Sigmoid colon (tissue), 7 donors: Measurements from ENCODE around the gene CDH24. TPM values are rescaled to one million over a fixed set of nuclear protein-coding genes. Genes with fewer than 3 reads are reported as not detected.
A peak's percentile ranks its signal among the peaks of the same experiment; 100 is the strongest.

Experiments
- DNase-seq: peaks from one replicate; pipeline ENCODE4 v3.0.0-alpha.2; 2019
- H3K27ac ChIP-seq, 4 donors: fragments of 200-600 bp; sonication (generic); one replicate each; pipeline ENCODE4 v1.5.1; 2016 to 2019; ENCODE audit warnings: mild to moderate bottlenecking in 1 of 4
- H3K27me3 ChIP-seq, 3 donors: fragments of 200-600 bp; sonication (generic); one replicate each; pipeline ENCODE4 v1.5.1; 2019; ENCODE audit warnings: mild to moderate bottlenecking in 1 of 3
- H3K36me3 ChIP-seq, 4 donors: fragments of 200-600 bp; sonication (generic); one replicate each; pipeline ENCODE4 v1.5.1; 2016 to 2019
- H3K4me1 ChIP-seq, 4 donors: fragments of 200-600 bp; sonication (generic); one replicate each; pipeline ENCODE4 v1.5.1; 2017 to 2019
- H3K4me3 ChIP-seq, 4 donors: fragments of 200-600 bp; sonication (generic); one replicate each; pipeline ENCODE4 v1.5.1; 2017 to 2019; ENCODE audit warnings: mild to moderate bottlenecking in 2 of 4, moderate library complexity in 1 of 4
- H3K9me3 ChIP-seq, 4 donors: fragments of 200-600 bp in 3 of 4; sonication (generic) in 3 of 4; one replicate each; pipeline versions ENCODE4 v1.5.1 to v1.6.1; 2013 to 2019
- CTCF ChIP-seq, 4 experiments: fragments of 450-650 bp in 3 of 4; fragments of 200-600 bp in 1 of 4; IDR thresholded peaks; one replicate each; pipeline ENCODE4 v1.5.1; 2016 to 2019; ENCODE audit warnings: antibody characterized with exemption in 4 of 4, mild to moderate bottlenecking in 3 of 4, moderate library complexity in 2 of 4
- EP300 ChIP-seq, 4 donors: sonication (generic); formaldehyde crosslinking; IDR thresholded peaks; one replicate each; pipeline ENCODE4 v1.6.1; 2017; ENCODE audit warnings: antibody characterized with exemption in 4 of 4
- POLR2A ChIP-seq, 2 donors: fragments of 450-650 bp; IDR thresholded peaks; one replicate each; pipeline ENCODE4 v1.6.1; 2016; ENCODE audit warnings: antibody characterized with exemption in 2 of 2, mild to moderate bottlenecking in 2 of 2, moderate library complexity in 2 of 2
- POLR2AphosphoS5 ChIP-seq, 4 donors: sonication (generic); formaldehyde crosslinking; IDR thresholded peaks; one replicate each; pipeline ENCODE4 v1.6.1; 2017; ENCODE audit warnings: antibody characterized with exemption in 4 of 4
- WGBS, 2 donors: extraction: QIAGEN DNeasy Blood & Tissue Kit; methylation state at CpG; one replicate each; pipeline ENCODE4 v1.1.7; 2013; 5-methylcytosine and 5-hydroxymethylcytosine counted together
- intact Hi-C: fragments of 100-400 bp; cut with DNase I; formaldehyde crosslinking; loops from one replicate; pipeline ENCODE4 v1.15.1; 2023
- polyA plus RNA-seq, 3 donors: library from polyadenylated mRNA; stranded (reverse); fragments of 200-250 nt; gene quantifications; one replicate each; pipeline ENCODE4 v1.2.3, GENCODE V29; 2013
- total RNA-seq, 4 donors: library from RNA; depleted of rRNA; stranded (reverse); fragments of >200 nt; gene quantifications; one replicate each; pipeline ENCODE4 v1.1.0, GENCODE V29; 2016
- donor health status: healthy with polysubstance abuse.
- donor health status: Bipolar disorder and iron deficiency.
- donor health status: healthy.

CDH24 gene
- total and polyA plus RNA-seq, 7 donors, result 0.46 to 7.5 (median 2.1) TPM

GRCh38 chr14:23066855-23067744, 9.8 kb upstream of the CDH24 start:
- TF ChIP-seq EP300 (IDR thresholded peaks at IDR 0.05) (no peak), POLR2A (IDR thresholded peaks at IDR 0.05) (no peak), CTCF (IDR thresholded peaks at IDR 0.05) (no peak)
- intact Hi-C loops, result no loop called here
- H3K27me3 ChIP-seq, result no peaks in the 10 kb centered on the region
- H3K27ac ChIP-seq, result no peak overlapping the region
- no peak overlapping the region for H3K4me3 ChIP-seq
- peaks cover 0 to 43% (median 36%) of the 10 kb centered on the region in 4 donors for H3K4me1 ChIP-seq
- no peak for DNase-seq
- peaks cover 22 to 70% (median 53%) of the 10 kb centered on the region in 4 donors for H3K36me3 ChIP-seq
- WGBS, 2 donors, result 90 to 92% methylated on average over 23 of the region's 23 CpGs
- H3K9me3 ChIP-seq, result no peaks in the 10 kb centered on the region

GRCh38 chr14:23066368-23066767, 9.0 kb upstream of the CDH24 start:
- DNase-seq, result no peak
- intact Hi-C loops, result no loop called here
- Histone ChIP-seq H3K4me3 (no peak overlapping the region), H3K4me1 (peaks cover 0 to 40% (median 33%) of the 10 kb centered on the region in 4 donors), H3K36me3 (peaks cover 24 to 78% (median 56%) of the 10 kb centered on the region in 4 donors), H3K27me3 (no peaks in the 10 kb centered on the region), H3K27ac (no peak overlapping the region), H3K9me3 (no peaks in the 10 kb centered on the region)
- WGBS, 2 donors, result 86 to 93% methylated on average over 3 of the region's 3 CpGs
- TF ChIP-seq POLR2AphosphoS5 (IDR thresholded peaks at IDR 0.05) (no peak), CTCF (IDR thresholded peaks at IDR 0.05) (no peak)

GRCh38 chr14:23063601-23064000, 6.3 kb upstream of the CDH24 start:
- H3K4me3 ChIP-seq, result no peak overlapping the region
- intact Hi-C loops, result no loop called here
- H3K27me3 ChIP-seq, result no peaks in the 10 kb centered on the region
- H3K4me1 ChIP-seq, result peaks cover 0 to 17% (median 14%) of the 10 kb centered on the region in 4 donors
- no peaks in the 10 kb centered on the region for H3K9me3 ChIP-seq
- no peak for DNase-seq
- H3K27ac ChIP-seq, result no peak overlapping the region
- TF ChIP-seq POLR2AphosphoS5 (IDR thresholded peaks at IDR 0.05) (no peak), EP300 (IDR thresholded peaks at IDR 0.05) (no peak), POLR2A (IDR thresholded peaks at IDR 0.05) (no peak), CTCF (IDR thresholded peaks at IDR 0.05) (no peak)
- WGBS, 2 donors, result 88 to 92% methylated on average over 5 of the region's 5 CpGs
- H3K36me3 ChIP-seq, result peaks cover 44 to 100% (median 81%) of the 10 kb centered on the region in 4 donors

GRCh38 chr14:23062002-23062401, 4.7 kb upstream of the CDH24 start:
- intact Hi-C loops, result no loop called here
- WGBS, 2 donors, result 39 to 57% methylated on average over 4 of the region's 4 CpGs
- peak; percentile 87 for DNase-seq
- Histone ChIP-seq H3K36me3 (peaks cover 44 to 88% (median 67%) of the 10 kb centered on the region in 4 donors), H3K9me3 (no peaks in the 10 kb centered on the region), H3K4me3 (no peak overlapping the region), H3K27me3 (no peaks in the 10 kb centered on the region), H3K4me1 (peaks cover 0 to 17% (median 11%) of the 10 kb centered on the region in 4 donors), H3K27ac (peak overlapping the region; percentile 16 to 67 (median 57))
- no peak for TF ChIP-seq POLR2A (IDR thresholded peaks at IDR 0.05)
- no peak for TF ChIP-seq CTCF (IDR thresholded peaks at IDR 0.05)
- TF ChIP-seq POLR2AphosphoS5 (IDR thresholded peaks at IDR 0.05), result peak in 3 of 4 donors; percentile 32 to 46 (median 39)
- no peak for TF ChIP-seq EP300 (IDR thresholded peaks at IDR 0.05)
